Loucy (cell line): ENCODE results near the gene MIEN1.

ENCODE experiments used
- H2AFZ ChIP-seq: fragments of 200-600 bp; sonication (generic); 2 replicates; pipeline ENCODE4 v1.6.0; 2016; ENCODE audit warnings: antibody characterized with exemption, mild to moderate bottlenecking, low read length, moderate library complexity
- H3F3A ChIP-seq: fragments of 200-600 bp; 2 replicates; pipeline ENCODE4 v1.6.0; 2016; ENCODE audit warnings: antibody characterized with exemption, low read depth, mild to moderate bottlenecking
- H3K27me3 ChIP-seq: fragments of 200-600 bp; sonication (generic); 2 replicates; pipeline ENCODE4 v1.6.1; 2014; ENCODE audit warnings: low read length, mild to moderate bottlenecking; ENCODE audit not compliant: insufficient read depth, poor library complexity, severe bottlenecking
- H3K36me3 ChIP-seq: fragments of 200-600 bp; sonication (generic); 2 replicates; pipeline ENCODE4 v1.6.1; 2016; ENCODE audit warnings: low read length; ENCODE audit not compliant: insufficient read depth
- H3K4me1 ChIP-seq: fragments of 200-600 bp; sonication (generic); 2 replicates; pipeline ENCODE4 v1.5.1; 2014; ENCODE audit warnings: low read length, mild to moderate bottlenecking; ENCODE audit not compliant: insufficient read depth, poor library complexity, severe bottlenecking
- H3K4me2 ChIP-seq: fragments of 200-600 bp; sonication (generic); 2 replicates; pipeline ENCODE4 v1.6.0; 2014; ENCODE audit warnings: antibody characterized with exemption, low read length, low read depth, mild to moderate bottlenecking; ENCODE audit not compliant: poor library complexity, severe bottlenecking
- H3K4me3 ChIP-seq: fragments of 200-600 bp; sonication (generic); 2 replicates; pipeline ENCODE4 v1.5.1; 2014; ENCODE audit warnings: low read length, mild to moderate bottlenecking, mixed read lengths; ENCODE audit not compliant: poor library complexity, severe bottlenecking
- H3K79me2 ChIP-seq: fragments of 200-600 bp; sonication (generic); 2 replicates; pipeline ENCODE4 v1.6.1; 2014; ENCODE audit warnings: low read length; ENCODE audit not compliant: insufficient read depth
- H3K9ac ChIP-seq: fragments of 200-600 bp; sonication (generic); 2 replicates; pipeline ENCODE4 v1.6.0; 2014; ENCODE audit warnings: mild to moderate bottlenecking, low read depth, low read length, moderate library complexity; ENCODE audit not compliant: poor library complexity, severe bottlenecking
- H3K9me2 ChIP-seq: fragments of 200-600 bp; sonication (generic); replicated peaks from 2 replicates; pipeline ENCODE4 v1.6.1; 2016; ENCODE audit warnings: low read depth, low read length, mixed read lengths
- H3K9me3 ChIP-seq: fragments of 200-600 bp; sonication (generic); 2 replicates; pipeline ENCODE4 v1.6.1; 2014; ENCODE audit warnings: mild to moderate bottlenecking, antibody characterized with exemption, low read length, low read depth; ENCODE audit not compliant: insufficient read depth
- H4K20me1 ChIP-seq: fragments of 200-600 bp; sonication (generic); 2 replicates; pipeline ENCODE4 v1.6.0; 2014; ENCODE audit warnings: antibody characterized with exemption, low read length, mild to moderate bottlenecking; ENCODE audit not compliant: insufficient read depth, poor library complexity, severe bottlenecking
- CTCF ChIP-seq: fragments of 200-600 bp; sonication (generic); conservative IDR thresholded peaks from 2 replicates; pipeline ENCODE4 v1.5.1; 2014; ENCODE audit warnings: mild to moderate bottlenecking, antibody characterized with exemption, low read length
- EZH2phosphoT487 ChIP-seq: fragments of 200-600 bp; IDR thresholded peaks from 2 replicates; pipeline ENCODE4 v1.6.1; 2018; ENCODE audit warnings: antibody characterized with exemption, mild to moderate bottlenecking, moderate library complexity, borderline replicate concordance

MIEN1 gene

DNA sequence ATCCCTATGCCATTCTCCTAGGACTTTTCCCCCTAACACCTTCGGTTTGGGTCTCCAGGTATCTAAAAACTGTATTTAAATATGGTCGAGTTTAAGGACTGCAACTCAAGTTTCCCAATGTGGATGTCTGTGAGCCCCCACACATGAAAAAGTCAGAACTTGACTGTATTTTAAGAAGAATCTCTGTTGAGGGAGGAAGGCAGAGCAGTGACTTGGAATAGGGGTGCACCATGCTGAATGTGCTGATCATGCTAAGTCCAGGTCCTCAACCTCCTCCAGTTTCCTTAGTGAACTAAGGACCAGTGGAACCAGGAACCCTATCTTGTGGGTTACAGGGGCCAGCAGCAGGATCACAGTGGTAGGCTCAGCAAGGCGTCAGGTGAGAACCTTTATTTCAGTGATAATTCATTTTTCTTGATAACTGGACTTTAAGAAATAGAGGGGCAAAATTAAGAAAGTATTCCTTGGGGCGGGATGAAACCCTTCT lies 26.9 kb upstream of the MIEN1 start:
- no peak overlapping the region for H2AFZ ChIP-seq
- no peaks in the 10 kb centered on the region for H4K20me1 ChIP-seq
- no peak overlapping the region for H3K4me3 ChIP-seq
- no peak for TF ChIP-seq EZH2phosphoT487
- no peak for TF ChIP-seq CTCF
- peaks cover 34% of the 10 kb centered on the region for H3K4me1 ChIP-seq
- no peaks in the 10 kb centered on the region for H3K36me3 ChIP-seq
- no peaks in the 10 kb centered on the region for H3K9me2 ChIP-seq
- H3F3A ChIP-seq = no peaks in the 10 kb centered on the region; the same call in 1 of the 2 replicates
- H3K4me2 ChIP-seq = no peak overlapping the region
- H3K27me3 ChIP-seq = no peaks in the 10 kb centered on the region
- no peaks in the 10 kb centered on the region for H3K9me3 ChIP-seq
- H3K79me2 ChIP-seq = no peaks in the 10 kb centered on the region
- no peak overlapping the region for H3K9ac ChIP-seq

DNA sequence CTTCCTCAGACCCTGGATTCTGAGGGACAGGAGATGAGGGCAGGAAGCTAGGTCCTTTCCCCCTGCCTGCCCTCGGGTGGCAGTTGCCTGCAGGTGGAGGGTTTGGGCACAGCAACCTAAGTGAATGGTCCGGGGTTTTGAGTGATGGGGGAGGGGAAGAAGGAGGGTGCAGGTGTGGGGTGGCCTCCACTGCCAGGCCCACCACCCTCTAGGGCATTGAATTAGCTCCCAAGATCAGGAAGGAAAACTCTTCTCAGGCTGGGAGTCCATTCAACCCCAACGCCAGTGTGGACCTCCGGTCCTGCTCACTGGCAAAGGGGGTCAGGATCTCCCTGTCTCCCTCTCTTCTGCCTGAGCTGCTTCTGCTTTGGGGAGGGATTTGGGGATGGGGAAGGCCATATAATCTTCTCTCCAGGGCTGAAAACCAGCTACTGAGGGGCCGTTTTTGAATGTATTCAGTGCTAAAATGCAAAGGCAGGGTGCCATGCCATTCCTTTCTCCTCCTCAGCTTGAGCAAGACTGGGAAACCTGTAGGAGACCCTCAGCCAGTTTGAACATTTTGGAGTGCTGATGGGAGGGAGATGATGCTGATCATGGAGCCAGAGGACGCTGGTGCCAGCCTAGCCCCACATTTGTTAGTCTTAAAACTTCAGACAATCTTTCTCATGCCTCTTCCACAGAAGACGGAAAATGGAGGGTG lies 26.2 kb upstream of the MIEN1 start:
- H3K27me3 ChIP-seq = no peaks in the 10 kb centered on the region
- TF ChIP-seq CTCF = no peak
- TF ChIP-seq EZH2phosphoT487 = no peak
- peaks cover 34% of the 10 kb centered on the region for H3K4me1 ChIP-seq
- no peak overlapping the region for H3K4me3 ChIP-seq
- no peaks in the 10 kb centered on the region for H3K9me2 ChIP-seq
- no peaks in the 10 kb centered on the region; the same call in 1 of the 2 replicates for H3F3A ChIP-seq
- H3K79me2 ChIP-seq = no peaks in the 10 kb centered on the region
- H3K36me3 ChIP-seq = no peaks in the 10 kb centered on the region
- no peaks in the 10 kb centered on the region for H3K9me3 ChIP-seq
- peak overlapping the region; percentile 18 for H3K9ac ChIP-seq
- H2AFZ ChIP-seq = no peak overlapping the region
- H4K20me1 ChIP-seq = no peaks in the 10 kb centered on the region
- peak overlapping the region; percentile 68 for H3K4me2 ChIP-seq

- H3K9ac ChIP-seq = peak overlapping the region; percentile 88
- peak overlapping the region; percentile 68 for H3K4me2 ChIP-seq
Measured at GRCh38 chr17:39755554-39756379, 25.4 kb upstream of the MIEN1 start.

More at GRCh38 chr17:39755554-39756379, 25.4 kb upstream of the MIEN1 start:
- Histone ChIP-seq H2AFZ (no peak overlapping the region), H3K36me3 (no peaks in the 10 kb centered on the region), H3K4me1 (peaks cover 34% of the 10 kb centered on the region), H3K79me2 (no peaks in the 10 kb centered on the region), H4K20me1 (no peaks in the 10 kb centered on the region), H3K27me3 (no peaks in the 10 kb centered on the region), H3K9me2 (no peaks in the 10 kb centered on the region), H3K4me3 (peak overlapping the region; percentile 85), H3K9me3 (no peaks in the 10 kb centered on the region), H3F3A (no peaks in the 10 kb centered on the region; the same call in 1 of the 2 replicates)
- no peak for TF ChIP-seq CTCF
- no peak for TF ChIP-seq EZH2phosphoT487
